DND-41 (cell line): ENCODE results near the gene CTSD.

Source experiments
- EZH2 ChIP-seq: IDR thresholded peaks from 3 replicates; pipeline ENCODE4 v1.6.1; 2012; ENCODE audit warnings: borderline replicate concordance, low read depth, mild to moderate bottlenecking, moderate library complexity, low read length, inconsistent platforms; ENCODE audit not compliant: severe bottlenecking
- TF ChIP-seq, protein P1 (sequence below): IDR thresholded peaks from 2 replicates; pipeline ENCODE4 v1.5.1; 2012; ENCODE audit warnings: borderline replicate concordance, low read length, moderate library complexity, mild to moderate bottlenecking; ENCODE audit not compliant: poor library complexity, severe bottlenecking; ENCODE audit errors: extremely low read depth

DNA sequence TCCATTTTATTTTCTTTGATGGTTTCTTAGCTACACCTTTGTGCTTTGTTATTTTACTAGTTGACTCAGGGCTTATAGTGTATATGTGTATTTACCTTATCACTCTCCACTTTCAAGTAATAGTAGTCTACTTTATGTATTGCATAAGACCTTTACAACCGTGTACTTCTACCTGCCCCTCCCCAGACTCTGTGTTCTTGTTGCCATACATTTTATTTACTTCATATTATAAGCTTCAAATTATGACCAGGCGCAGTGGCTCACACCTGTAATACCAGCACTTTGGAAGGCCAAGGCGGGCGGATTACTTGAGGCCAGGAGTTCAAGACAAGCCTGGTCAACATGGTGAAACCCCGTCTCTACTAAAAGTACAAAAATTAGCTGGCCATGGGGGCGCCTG lies 28.2 kb upstream of the CTSD start:
- TF ChIP-seq, protein P1, sequence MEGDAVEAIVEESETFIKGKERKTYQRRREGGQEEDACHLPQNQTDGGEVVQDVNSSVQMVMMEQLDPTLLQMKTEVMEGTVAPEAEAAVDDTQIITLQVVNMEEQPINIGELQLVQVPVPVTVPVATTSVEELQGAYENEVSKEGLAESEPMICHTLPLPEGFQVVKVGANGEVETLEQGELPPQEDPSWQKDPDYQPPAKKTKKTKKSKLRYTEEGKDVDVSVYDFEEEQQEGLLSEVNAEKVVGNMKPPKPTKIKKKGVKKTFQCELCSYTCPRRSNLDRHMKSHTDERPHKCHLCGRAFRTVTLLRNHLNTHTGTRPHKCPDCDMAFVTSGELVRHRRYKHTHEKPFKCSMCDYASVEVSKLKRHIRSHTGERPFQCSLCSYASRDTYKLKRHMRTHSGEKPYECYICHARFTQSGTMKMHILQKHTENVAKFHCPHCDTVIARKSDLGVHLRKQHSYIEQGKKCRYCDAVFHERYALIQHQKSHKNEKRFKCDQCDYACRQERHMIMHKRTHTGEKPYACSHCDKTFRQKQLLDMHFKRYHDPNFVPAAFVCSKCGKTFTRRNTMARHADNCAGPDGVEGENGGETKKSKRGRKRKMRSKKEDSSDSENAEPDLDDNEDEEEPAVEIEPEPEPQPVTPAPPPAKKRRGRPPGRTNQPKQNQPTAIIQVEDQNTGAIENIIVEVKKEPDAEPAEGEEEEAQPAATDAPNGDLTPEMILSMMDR: no peak
- no peak for TF ChIP-seq EZH2
